Panc1 (cell line): ENCODE data around the gene VTI1A.

Experiments used
- CTCF ChIP-seq: fragments of 450-650 bp; IDR thresholded peaks from 2 replicates; pipeline ENCODE4 v1.5.1; 2017; ENCODE audit warnings: mild to moderate bottlenecking
- POLR2AphosphoS5 ChIP-seq: IDR thresholded peaks from 2 replicates; pipeline ENCODE4 v1.6.1; 2012; ENCODE audit warnings: mild to moderate bottlenecking, low read depth, low read length, moderate library complexity
- SIN3A ChIP-seq: IDR thresholded peaks from 2 replicates; pipeline ENCODE4 v1.6.1; 2012; ENCODE audit warnings: low read depth, mild to moderate bottlenecking, low read length, moderate library complexity, borderline replicate concordance; ENCODE audit not compliant: insufficient read depth
- TF ChIP-seq, protein P1 (sequence below), 2 experiments: IDR thresholded peaks; 2 replicates each; pipeline ENCODE4 v1.6.1; 2011 to 2012; ENCODE audit warnings: low read depth in 2 of 2, control low read depth in 1 of 2, low read length in 1 of 2, mild to moderate bottlenecking in 1 of 2, moderate library complexity in 1 of 2; ENCODE audit not compliant: insufficient read depth in 1 of 2

GRCh38 chr10:112538168-112538567, 91.2 kb downstream of the VTI1A start:
- TF ChIP-seq CTCF (no peak), POLR2AphosphoS5 (no peak), SIN3A (no peak)
- TF ChIP-seq, protein P1, sequence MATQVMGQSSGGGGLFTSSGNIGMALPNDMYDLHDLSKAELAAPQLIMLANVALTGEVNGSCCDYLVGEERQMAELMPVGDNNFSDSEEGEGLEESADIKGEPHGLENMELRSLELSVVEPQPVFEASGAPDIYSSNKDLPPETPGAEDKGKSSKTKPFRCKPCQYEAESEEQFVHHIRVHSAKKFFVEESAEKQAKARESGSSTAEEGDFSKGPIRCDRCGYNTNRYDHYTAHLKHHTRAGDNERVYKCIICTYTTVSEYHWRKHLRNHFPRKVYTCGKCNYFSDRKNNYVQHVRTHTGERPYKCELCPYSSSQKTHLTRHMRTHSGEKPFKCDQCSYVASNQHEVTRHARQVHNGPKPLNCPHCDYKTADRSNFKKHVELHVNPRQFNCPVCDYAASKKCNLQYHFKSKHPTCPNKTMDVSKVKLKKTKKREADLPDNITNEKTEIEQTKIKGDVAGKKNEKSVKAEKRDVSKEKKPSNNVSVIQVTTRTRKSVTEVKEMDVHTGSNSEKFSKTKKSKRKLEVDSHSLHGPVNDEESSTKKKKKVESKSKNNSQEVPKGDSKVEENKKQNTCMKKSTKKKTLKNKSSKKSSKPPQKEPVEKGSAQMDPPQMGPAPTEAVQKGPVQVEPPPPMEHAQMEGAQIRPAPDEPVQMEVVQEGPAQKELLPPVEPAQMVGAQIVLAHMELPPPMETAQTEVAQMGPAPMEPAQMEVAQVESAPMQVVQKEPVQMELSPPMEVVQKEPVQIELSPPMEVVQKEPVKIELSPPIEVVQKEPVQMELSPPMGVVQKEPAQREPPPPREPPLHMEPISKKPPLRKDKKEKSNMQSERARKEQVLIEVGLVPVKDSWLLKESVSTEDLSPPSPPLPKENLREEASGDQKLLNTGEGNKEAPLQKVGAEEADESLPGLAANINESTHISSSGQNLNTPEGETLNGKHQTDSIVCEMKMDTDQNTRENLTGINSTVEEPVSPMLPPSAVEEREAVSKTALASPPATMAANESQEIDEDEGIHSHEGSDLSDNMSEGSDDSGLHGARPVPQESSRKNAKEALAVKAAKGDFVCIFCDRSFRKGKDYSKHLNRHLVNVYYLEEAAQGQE (IDR thresholded peaks at IDR 0.05; ENCODE audit: insufficient read depth in 1 of 2, low read depth in 2 of 2, low read length in 1 of 2) = no peak
